HEK293 (cell line): Measurements from ENCODE around the gene RBM10.

ENCODE experiments used
- KLF8 ChIP-seq: fragments of 450-650 bp; formaldehyde crosslinking; IDR thresholded peaks from 2 replicates; pipeline ENCODE4 v1.5.1; 2016; ENCODE audit warnings: missing biosample characterization, missing genetic modification characterization
- ZNF2 ChIP-seq: fragments of 450-650 bp; formaldehyde crosslinking; IDR thresholded peaks from 2 replicates; pipeline ENCODE4 v1.5.1; 2016; ENCODE audit warnings: missing biosample characterization, missing genetic modification characterization
- ZNF274 ChIP-seq, 2 experiments: fragments of 200-500 bp in 1 of 2; fragments of 450-650 bp in 1 of 2; sonication (Bioruptor generic) in 1 of 2; formaldehyde crosslinking in 1 of 2; IDR thresholded peaks; 2 replicates each; pipeline versions ENCODE4 v1.5.1 to v1.6.1; 2014 to 2016; ENCODE audit warnings: borderline replicate concordance in 1 of 2, inconsistent platforms in 1 of 2, low read length in 1 of 2, missing biosample characterization in 1 of 2, missing genetic modification characterization in 1 of 2
- ZNF501 ChIP-seq: fragments of 450-650 bp; formaldehyde crosslinking; IDR thresholded peaks from 2 replicates; pipeline ENCODE4 v1.5.1; 2016; ENCODE audit warnings: missing biosample characterization, missing genetic modification characterization
- ZNF629 ChIP-seq: fragments of 450-650 bp; formaldehyde crosslinking; IDR thresholded peaks from 2 replicates; pipeline ENCODE4 v1.5.1; 2017; ENCODE audit warnings: missing biosample characterization, missing genetic modification characterization
- ZNF660 ChIP-seq: fragments of 450-650 bp; IDR thresholded peaks from 2 replicates; pipeline ENCODE4 v1.5.1; 2018; ENCODE audit warnings: missing biosample characterization, mild to moderate bottlenecking, missing genetic modification characterization
- ZNF776 ChIP-seq: fragments of 450-650 bp; formaldehyde crosslinking; IDR thresholded peaks from 2 replicates; pipeline ENCODE4 v1.5.0; 2017; ENCODE audit warnings: missing biosample characterization, missing genetic modification characterization, borderline replicate concordance
- TF ChIP-seq, protein P1 (sequence below): fragments of 450-650 bp; formaldehyde crosslinking; IDR thresholded peaks from 2 replicates; pipeline ENCODE4 v1.5.1; 2016; ENCODE audit warnings: missing biosample characterization, missing genetic modification characterization
- TF ChIP-seq, protein P2 (sequence below): fragments of 450-650 bp; formaldehyde crosslinking; IDR thresholded peaks from 2 replicates; pipeline ENCODE4 v1.5.1; 2016; ENCODE audit warnings: missing biosample characterization, missing genetic modification characterization
- TF ChIP-seq, protein P3 (sequence below): fragments of 450-650 bp; formaldehyde crosslinking; IDR thresholded peaks from 2 replicates; pipeline ENCODE4 v1.5.1; 2016; ENCODE audit warnings: missing biosample characterization, missing genetic modification characterization
- TF ChIP-seq, protein P4 (sequence below): fragments of 450-650 bp; formaldehyde crosslinking; IDR thresholded peaks from 2 replicates; pipeline ENCODE4 v1.5.1; 2016; ENCODE audit warnings: missing biosample characterization, missing genetic modification characterization
- TF ChIP-seq, protein P5 (sequence below): fragments of 450-650 bp; formaldehyde crosslinking; IDR thresholded peaks from 2 replicates; pipeline ENCODE4 v1.5.1; 2016; ENCODE audit warnings: missing biosample characterization, missing genetic modification characterization

DNA sequence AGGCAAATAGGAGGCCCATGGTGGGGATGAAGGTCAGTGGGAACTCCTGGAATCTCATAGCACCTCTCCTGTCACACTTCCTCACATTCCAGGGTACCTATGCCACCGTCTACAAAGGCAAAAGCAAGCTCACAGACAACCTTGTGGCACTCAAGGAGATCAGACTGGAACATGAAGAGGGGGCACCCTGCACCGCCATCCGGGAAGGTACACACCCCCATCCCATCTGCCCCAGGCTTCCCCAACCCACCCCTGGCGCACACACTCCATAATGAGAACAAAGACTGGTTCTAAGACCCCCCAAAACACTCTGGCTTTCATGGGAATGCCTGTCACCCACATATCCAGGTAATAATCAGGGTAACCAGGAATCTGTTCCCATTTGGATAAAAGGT, 79.9 kb downstream of the RBM10 start:
- TF ChIP-seq, protein P1, sequence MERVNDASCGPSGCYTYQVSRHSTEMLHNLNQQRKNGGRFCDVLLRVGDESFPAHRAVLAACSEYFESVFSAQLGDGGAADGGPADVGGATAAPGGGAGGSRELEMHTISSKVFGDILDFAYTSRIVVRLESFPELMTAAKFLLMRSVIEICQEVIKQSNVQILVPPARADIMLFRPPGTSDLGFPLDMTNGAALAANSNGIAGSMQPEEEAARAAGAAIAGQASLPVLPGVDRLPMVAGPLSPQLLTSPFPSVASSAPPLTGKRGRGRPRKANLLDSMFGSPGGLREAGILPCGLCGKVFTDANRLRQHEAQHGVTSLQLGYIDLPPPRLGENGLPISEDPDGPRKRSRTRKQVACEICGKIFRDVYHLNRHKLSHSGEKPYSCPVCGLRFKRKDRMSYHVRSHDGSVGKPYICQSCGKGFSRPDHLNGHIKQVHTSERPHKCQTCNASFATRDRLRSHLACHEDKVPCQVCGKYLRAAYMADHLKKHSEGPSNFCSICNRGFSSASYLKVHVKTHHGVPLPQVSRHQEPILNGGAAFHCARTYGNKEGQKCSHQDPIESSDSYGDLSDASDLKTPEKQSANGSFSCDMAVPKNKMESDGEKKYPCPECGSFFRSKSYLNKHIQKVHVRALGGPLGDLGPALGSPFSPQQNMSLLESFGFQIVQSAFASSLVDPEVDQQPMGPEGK (tag by site-specific recombination), result no peak
- TF ChIP-seq ZNF660 (tag by site-specific recombination), result no peak
- TF ChIP-seq, protein P2, sequence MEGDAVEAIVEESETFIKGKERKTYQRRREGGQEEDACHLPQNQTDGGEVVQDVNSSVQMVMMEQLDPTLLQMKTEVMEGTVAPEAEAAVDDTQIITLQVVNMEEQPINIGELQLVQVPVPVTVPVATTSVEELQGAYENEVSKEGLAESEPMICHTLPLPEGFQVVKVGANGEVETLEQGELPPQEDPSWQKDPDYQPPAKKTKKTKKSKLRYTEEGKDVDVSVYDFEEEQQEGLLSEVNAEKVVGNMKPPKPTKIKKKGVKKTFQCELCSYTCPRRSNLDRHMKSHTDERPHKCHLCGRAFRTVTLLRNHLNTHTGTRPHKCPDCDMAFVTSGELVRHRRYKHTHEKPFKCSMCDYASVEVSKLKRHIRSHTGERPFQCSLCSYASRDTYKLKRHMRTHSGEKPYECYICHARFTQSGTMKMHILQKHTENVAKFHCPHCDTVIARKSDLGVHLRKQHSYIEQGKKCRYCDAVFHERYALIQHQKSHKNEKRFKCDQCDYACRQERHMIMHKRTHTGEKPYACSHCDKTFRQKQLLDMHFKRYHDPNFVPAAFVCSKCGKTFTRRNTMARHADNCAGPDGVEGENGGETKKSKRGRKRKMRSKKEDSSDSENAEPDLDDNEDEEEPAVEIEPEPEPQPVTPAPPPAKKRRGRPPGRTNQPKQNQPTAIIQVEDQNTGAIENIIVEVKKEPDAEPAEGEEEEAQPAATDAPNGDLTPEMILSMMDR (tag by site-specific recombination), result no peak
- TF ChIP-seq, protein P3, sequence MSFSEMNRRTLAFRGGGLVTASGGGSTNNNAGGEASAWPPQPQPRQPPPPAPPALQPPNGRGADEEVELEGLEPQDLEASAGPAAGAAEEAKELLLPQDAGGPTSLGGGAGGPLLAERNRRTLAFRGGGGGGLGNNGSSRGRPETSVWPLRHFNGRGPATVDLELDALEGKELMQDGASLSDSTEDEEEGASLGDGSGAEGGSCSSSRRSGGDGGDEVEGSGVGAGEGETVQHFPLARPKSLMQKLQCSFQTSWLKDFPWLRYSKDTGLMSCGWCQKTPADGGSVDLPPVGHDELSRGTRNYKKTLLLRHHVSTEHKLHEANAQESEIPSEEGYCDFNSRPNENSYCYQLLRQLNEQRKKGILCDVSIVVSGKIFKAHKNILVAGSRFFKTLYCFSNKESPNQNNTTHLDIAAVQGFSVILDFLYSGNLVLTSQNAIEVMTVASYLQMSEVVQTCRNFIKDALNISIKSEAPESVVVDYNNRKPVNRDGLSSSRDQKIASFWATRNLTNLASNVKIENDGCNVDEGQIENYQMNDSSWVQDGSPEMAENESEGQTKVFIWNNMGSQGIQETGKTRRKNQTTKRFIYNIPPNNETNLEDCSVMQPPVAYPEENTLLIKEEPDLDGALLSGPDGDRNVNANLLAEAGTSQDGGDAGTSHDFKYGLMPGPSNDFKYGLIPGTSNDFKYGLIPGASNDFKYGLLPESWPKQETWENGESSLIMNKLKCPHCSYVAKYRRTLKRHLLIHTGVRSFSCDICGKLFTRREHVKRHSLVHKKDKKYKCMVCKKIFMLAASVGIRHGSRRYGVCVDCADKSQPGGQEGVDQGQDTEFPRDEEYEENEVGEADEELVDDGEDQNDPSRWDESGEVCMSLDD (tag by site-specific recombination), result no peak
- TF ChIP-seq KLF8 (tag by site-specific recombination), result no peak
- no peak for TF ChIP-seq ZNF629 (tag by site-specific recombination)
- TF ChIP-seq, protein P4, sequence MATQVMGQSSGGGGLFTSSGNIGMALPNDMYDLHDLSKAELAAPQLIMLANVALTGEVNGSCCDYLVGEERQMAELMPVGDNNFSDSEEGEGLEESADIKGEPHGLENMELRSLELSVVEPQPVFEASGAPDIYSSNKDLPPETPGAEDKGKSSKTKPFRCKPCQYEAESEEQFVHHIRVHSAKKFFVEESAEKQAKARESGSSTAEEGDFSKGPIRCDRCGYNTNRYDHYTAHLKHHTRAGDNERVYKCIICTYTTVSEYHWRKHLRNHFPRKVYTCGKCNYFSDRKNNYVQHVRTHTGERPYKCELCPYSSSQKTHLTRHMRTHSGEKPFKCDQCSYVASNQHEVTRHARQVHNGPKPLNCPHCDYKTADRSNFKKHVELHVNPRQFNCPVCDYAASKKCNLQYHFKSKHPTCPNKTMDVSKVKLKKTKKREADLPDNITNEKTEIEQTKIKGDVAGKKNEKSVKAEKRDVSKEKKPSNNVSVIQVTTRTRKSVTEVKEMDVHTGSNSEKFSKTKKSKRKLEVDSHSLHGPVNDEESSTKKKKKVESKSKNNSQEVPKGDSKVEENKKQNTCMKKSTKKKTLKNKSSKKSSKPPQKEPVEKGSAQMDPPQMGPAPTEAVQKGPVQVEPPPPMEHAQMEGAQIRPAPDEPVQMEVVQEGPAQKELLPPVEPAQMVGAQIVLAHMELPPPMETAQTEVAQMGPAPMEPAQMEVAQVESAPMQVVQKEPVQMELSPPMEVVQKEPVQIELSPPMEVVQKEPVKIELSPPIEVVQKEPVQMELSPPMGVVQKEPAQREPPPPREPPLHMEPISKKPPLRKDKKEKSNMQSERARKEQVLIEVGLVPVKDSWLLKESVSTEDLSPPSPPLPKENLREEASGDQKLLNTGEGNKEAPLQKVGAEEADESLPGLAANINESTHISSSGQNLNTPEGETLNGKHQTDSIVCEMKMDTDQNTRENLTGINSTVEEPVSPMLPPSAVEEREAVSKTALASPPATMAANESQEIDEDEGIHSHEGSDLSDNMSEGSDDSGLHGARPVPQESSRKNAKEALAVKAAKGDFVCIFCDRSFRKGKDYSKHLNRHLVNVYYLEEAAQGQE (tag by site-specific recombination), result no peak
- no peak for TF ChIP-seq ZNF501 (tag by site-specific recombination)
- TF ChIP-seq ZNF2, result no peak
- no peak for TF ChIP-seq ZNF274 (IDR thresholded peaks at IDR 0.05; ENCODE audit: low read length)
- no peak for TF ChIP-seq ZNF274 (tag by site-specific recombination; IDR thresholded peaks at IDR 0.05; ENCODE audit: borderline replicate concordance)
- TF ChIP-seq, protein P5, sequence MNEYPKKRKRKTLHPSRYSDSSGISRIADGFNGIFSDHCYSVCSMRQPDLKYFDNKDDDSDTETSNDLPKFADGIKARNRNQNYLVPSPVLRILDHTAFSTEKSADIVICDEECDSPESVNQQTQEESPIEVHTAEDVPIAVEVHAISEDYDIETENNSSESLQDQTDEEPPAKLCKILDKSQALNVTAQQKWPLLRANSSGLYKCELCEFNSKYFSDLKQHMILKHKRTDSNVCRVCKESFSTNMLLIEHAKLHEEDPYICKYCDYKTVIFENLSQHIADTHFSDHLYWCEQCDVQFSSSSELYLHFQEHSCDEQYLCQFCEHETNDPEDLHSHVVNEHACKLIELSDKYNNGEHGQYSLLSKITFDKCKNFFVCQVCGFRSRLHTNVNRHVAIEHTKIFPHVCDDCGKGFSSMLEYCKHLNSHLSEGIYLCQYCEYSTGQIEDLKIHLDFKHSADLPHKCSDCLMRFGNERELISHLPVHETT, result no peak
- no peak for TF ChIP-seq ZNF776 (tag by site-specific recombination)
